Posterior vena cava (tissue), 2 donors: Measurements from ENCODE around the gene ERC2. TPM values are rescaled to one million over a fixed set of nuclear protein-coding genes. Genes with fewer than 3 reads are reported as not detected.

Source experiments
- DNase-seq: peaks from one replicate; pipeline ENCODE4 v3.0.0-alpha.2; 2020; ENCODE audit warnings: low spot score
- intact Hi-C, 2 donors: fragments of 100-400 bp; cut with DNase I; formaldehyde crosslinking; loops; one replicate each; pipeline versions ENCODE4 v1.14.1 to v1.14.2; 2022 to 2023
- total RNA-seq, 2 donors: library from RNA; stranded (reverse); fragmentation: NEBNext Ultra II Directional; extraction: Animal tissue kit (Norgen Biotek cat#: 25700); gene quantifications; one replicate each; pipeline ENCODE4 v1.2.1, GENCODE V29; 2021
- donor health status: DM: yes; HTN: yes; CAD: no.
- donor health status: DM: yes; HTN: yes; CAD: no.

The ERC2 gene
- total RNA-seq, 2 donors from 2014 or later, result 0.14 TPM

GRCh38 chr3:56452085-56452484, 16.2 kb downstream of the ERC2 start:
- no peak for DNase-seq
- intact Hi-C loops, result no loop called here

DNA sequence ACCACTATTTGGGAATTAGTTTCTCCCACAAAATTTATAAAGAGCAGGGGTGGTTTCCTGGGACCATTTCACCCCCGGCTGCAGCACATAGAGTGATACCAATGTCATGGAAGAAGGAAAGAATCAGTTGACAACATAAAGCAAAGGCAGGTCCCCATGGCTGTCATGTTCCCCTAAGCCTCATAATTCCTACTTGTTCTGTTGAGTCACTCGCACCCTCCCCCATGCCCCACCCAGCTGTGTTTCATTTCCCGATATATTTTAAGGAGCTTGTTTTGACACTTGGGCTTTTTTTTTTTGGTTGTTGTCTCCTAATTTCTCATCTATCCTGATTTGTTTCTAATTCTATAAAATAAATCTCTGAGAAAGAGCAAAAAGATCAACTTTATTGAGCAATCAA, 24.9 kb downstream of the ERC2 start:
- DNase-seq, result no peak
- intact Hi-C loops, result no loop called here

DNA sequence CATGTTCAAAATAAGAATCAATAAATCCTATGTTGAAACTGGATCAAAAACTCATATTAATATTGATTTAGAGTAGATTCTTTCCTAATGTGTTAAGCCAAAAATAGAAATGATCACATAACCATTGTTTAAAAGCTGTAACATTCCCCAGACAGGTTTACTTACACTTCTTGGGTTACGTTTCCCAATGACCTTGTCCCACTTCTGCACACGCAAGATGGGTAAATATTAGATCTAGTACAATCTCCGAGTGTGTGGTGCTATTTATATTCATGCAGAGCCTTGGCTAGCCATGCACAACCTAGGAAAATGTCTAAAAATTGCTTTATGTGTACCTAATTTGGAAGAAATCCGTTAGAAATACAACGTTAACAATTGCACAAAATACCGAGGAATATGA, 39.6 kb downstream of the ERC2 start:
- intact Hi-C loops, result no loop called here
- DNase-seq, result no peak

DNA sequence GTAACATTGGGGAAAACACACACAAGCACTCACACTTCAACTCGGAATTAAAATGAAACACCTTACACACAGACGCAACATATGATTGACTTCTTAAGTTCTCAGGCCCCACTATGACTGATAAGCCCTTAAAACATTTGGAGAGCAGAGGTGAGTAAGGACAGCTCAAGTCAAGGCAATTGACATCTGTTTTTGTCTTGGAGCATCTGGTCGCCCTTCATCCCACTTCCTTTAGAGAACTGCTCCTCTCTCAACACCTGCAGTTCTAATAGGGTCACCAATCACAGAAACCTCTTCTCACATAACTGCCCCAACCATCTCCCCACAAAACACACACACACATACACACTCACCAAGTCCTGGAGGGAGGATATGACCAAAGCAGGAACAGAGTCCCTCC, 43.4 kb downstream of the ERC2 start:
- intact Hi-C loops, result loop anchor here in 1 of 2 donors (5.0 kb wide), 1 partner anchor 1013 kb away; no protein-coding TSS in a partner anchor
- no peak for DNase-seq

- DNase-seq, result no peak
- intact Hi-C loops, result loop anchor here in 1 of 2 donors (5.0 kb wide), 1 partner anchor 1012 kb away; no protein-coding TSS in a partner anchor
Measured at GRCh38 chr3:56424336-56424735, 43.9 kb downstream of the ERC2 start.

- intact Hi-C loops, result loop anchor here in 1 of 2 donors (5.0 kb wide), 1 partner anchor 1011 kb away; no protein-coding TSS in a partner anchor
- DNase-seq, result no peak
Measured at GRCh38 chr3:56423661-56424099, 44.6 kb downstream of the ERC2 start.

GRCh38 chr3:56422316-56422715, 46.0 kb downstream of the ERC2 start:
- intact Hi-C loops, result loop anchor here in 1 of 2 donors (5.0 kb wide), 1 partner anchor 1010 kb away; no protein-coding TSS in a partner anchor

GRCh38 chr3:56421205-56421604, 47.1 kb downstream of the ERC2 start:
- DNase-seq, result no peak
- intact Hi-C loops, result loop anchor here in 1 of 2 donors (5.0 kb wide), 1 partner anchor 1009 kb away; no protein-coding TSS in a partner anchor

More at GRCh38 chr3:56422316-56422715, 46.0 kb downstream of the ERC2 start:
- DNase-seq, result no peak

DNA sequence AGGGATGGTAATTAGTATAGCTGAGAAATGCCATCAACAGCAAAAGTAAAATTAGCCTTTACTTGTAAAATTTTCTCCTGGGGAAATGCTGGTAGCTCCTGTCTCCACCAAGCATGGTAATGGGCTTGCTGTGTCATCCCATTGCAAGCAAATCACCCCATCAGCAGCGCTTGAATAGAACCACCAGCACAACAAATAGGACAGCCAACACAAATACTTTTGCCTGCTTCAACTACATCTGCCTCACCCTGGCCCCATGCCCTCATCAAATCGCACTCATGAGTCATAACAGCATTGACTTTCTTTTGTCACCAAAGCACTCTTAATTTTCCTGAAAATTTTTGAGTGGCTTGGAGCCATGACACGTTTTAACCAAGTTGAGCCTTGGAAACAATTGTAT, 52.6 kb downstream of the ERC2 start:
- no peak for DNase-seq

DNA sequence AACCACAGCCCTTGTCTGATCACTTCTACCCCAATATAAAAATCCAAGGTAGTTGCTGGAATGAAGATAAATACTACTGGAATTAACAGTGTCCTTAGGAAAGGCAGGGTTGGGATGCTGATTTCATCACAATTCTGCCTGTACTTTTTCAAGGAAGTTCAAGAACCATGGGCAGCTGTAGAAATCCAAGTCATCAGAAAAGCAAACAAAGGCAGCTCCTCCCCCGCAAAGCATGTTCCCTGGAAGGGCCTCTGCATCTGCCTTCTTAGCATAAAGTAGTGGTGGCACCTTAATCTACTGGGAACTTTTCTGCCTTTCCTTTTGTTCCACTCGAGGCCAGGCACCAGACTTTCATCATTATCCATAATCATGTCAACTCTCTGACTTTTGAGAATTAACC, 54.4 kb downstream of the ERC2 start:
- DNase-seq, result no peak
- intact Hi-C loops, result no loop called here

More for the DNA sequence above, 52.6 kb downstream of the ERC2 start:
- intact Hi-C loops, result no loop called here

- DNase-seq, result no peak
- intact Hi-C loops, result no loop called here
Measured at GRCh38 chr3:56411166-56411565, 57.1 kb downstream of the ERC2 start.

DNA sequence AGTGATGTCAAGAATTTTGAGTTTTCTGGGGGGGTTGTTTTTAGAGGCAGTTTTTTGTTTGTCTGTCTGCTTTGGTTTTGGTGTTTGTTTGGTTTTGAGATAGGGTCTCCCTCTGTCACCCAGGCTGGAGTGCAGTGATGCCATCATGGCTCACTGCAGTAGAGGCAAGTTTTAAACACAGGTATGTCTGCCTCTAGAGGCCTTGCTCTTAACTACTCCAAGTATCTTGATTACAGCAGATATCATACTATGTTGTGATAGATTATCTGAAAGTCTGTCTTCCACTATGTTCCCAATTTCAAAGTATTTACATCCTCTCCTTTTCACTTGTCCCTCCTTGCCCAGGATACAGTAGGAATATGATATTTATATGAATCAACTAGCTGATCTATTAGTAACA, 57.7 kb downstream of the ERC2 start:
- DNase-seq, result no peak
- intact Hi-C loops, result no loop called here

DNA sequence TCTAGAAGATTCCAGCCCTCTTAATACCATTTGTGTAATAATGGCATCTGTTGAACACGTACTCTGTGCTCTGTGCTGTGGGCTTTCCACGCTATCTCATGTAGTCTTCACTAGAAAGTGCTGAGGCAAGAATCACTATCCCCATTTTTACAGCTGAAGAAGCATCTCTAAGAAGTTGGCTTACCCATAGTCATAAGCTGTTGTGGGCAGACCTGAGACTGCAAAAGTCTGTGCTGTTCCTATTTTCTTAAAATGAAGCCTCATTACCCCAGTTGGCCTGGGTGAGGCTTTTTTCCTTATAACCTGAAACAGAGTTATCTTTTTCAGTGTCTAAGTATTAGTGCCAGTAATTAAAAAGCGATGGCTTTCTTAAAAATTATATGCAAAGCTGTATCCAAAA, 58.5 kb downstream of the ERC2 start:
- intact Hi-C loops, result no loop called here
- DNase-seq, result no peak

DNA sequence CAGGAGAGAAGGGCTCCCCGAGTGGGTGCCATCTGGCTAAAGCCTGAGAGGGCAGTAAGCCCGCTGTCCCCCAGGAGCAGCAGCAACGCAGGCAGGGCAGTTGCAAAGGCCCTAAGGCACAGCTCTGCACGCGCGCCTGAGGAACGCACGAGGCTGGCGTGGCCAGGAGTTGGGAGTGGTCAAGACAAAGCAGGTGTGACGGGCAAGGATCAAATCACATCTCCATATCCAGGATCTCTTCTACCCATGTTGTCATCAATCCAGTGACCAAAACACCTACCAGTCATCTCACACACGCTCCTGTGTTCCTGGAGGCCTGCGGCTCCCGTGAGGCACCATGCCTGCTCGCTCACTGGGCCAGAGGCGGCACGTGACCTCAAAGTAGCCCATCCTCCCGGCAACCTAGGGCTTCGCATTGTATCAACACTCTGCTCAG, 59.5 kb downstream of the ERC2 start:
- intact Hi-C loops, result no loop called here
- no peak for DNase-seq

DNA sequence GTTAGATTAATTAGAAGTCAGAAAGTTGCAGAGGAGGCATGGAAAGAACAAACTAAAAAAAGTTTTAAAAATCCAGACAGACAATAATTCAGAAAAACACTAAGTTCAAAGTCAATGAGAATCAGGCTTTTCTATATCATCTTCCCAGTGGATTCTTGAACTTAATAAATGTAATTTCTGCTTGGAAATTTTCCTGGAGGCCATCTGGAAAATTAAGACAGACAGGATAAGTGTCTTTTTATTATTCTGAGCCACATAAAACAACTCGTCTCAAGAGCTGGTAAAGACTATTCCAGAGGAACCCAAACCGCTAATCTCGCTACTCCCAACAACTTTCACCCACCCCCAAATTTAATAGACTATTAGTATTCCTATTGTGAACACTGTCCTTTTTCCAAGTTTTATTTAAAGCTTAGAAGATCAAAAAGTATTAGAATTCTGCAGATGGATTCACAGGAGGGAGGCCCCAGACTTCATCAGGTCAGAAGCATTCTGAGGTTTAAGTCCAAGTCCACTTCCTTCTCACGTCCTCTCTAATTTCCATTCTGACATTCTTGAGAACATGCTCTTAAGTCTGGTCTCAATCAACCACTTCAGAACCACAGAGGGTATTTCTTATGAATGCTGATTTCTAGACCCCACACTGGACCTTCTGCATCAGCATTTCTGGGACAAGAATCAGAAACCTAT, 61.3 kb downstream of the ERC2 start:
- intact Hi-C loops, result no loop called here
- DNase-seq, result no peak

- intact Hi-C loops, result no loop called here
Measured at GRCh38 chr3:56404884-56405283, 63.4 kb downstream of the ERC2 start.

GRCh38 chr3:56398659-56399058, 69.6 kb downstream of the ERC2 start:
- intact Hi-C loops, result no loop called here
- DNase-seq, result no peak

More at GRCh38 chr3:56404884-56405283, 63.4 kb downstream of the ERC2 start:
- DNase-seq, result no peak

DNA sequence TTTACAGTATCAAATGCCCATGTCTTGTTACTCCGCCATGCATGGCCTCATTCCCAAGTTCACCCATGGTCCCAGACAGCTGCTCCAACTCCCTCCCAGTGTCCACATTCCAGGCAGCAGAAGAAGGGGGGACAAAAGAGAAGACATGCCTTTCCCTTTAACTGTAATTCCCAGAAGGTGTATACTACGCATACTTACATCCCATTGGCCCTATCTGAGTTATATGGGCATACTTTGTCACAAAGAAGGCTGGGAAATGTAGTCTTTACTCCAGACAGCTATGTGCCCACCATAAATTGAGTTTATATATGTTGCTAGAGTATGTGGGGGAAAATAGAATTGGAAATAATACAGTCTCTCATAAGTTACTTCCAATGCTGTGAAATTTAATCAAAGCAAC, 70.5 kb downstream of the ERC2 start:
- intact Hi-C loops, result no loop called here
- no peak for DNase-seq

GRCh38 chr3:56389183-56389830, 79.0 kb downstream of the ERC2 start:
- intact Hi-C loops, result no loop called here
- DNase-seq, result no peak

DNA sequence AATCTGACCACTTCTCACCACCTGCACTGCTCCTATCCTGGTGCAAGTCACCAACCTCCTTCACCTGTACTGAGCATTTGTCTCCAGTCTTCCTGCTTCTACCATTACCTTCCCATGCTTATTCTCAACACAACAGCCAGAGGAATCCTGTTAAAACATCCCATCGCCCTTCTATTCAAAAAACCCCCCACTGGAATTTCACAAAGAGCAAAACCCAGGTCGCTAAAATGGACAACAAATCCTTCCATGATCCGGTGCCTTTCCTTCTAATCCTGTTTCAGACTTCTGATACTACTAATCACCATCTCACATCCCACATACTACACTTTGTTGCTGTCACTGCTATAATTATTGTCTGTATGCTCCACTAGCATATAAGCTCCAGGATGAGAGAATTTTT, 85.2 kb downstream of the ERC2 start:
- no peak for DNase-seq
- intact Hi-C loops, result no loop called here
